Renal cortex interstitium (tissue), 11 donors: ENCODE data around the gene SETD3. TPM values are rescaled to one million over a fixed set of nuclear protein-coding genes. Genes with fewer than 3 reads are reported as not detected.

Experiments used
- DNase-seq, 11 donors: peaks; one replicate each; pipeline ENCODE4 v3.0.0-alpha.2; 2013; ENCODE audit warnings: low read depth in 9 of 11, low spot score in 4 of 11; ENCODE audit errors: extremely low read depth in 1 of 11
- polyA plus RNA-seq, 3 donors: library from polyadenylated mRNA; unstranded; fragments of 120-200 nt; gene quantifications; one replicate each; pipeline ENCODE4 v1.2.1, GENCODE V29; 2013; ENCODE audit not compliant: insufficient read length in 3 of 3

The SETD3 gene
- polyA plus RNA-seq, 3 donors = 58.9 to 70.5 (median 65.5) TPM

DNA sequence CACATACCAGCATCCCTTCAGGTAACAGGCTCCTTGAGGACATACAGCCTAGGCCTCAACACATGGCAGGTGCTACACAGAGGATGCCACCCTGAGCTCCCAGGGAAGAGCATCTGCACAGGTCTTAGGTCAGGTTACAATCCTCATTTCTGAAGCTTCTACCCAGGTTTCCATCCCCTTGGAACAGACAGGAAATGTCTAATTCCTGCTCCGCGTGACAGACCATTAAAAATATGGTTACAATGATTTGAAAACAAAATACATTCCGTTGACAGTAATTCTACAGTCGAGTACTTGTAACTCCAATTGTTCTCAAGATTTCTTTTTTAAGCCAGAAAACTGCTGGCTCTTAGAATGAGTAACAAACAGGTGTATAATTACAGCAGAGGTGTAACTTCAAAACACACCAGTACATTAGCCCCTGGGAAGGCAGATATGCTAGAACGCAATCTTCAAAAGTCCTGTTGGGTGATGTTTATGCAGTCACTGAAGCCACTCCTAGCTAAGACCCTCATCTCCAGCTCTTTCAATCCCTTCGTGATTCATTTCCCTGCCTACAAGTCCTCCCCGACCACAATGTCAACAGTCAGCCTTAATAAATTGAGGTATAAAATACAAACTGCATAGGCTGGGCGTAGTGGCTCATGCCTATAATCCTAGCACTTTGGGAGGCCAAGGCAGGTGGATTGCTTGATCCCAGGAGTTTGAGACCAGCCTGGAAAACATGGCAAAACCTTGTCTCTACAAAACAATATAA, 11.6 kb downstream of the SETD3 start:
- no peak for DNase-seq

DNA sequence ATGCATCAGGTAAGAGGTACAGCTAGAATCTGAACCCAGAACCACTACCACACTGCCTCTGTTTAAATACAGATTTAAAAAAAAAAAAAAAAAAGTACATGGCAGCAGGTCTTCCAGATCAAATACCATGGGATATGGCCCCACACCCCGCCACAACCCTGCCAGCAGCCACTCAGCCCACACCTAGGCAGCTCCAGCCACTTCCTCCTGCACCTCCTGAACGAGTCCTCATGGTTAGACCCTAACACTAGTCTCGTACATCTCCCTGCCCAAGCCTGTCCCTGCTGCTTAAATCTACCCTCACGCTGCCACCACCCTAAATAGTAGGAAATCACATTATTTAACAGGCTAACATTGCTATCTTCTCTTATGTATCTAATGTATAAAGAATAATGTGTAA, 12.6 kb downstream of the SETD3 start:
- DNase-seq = no peak

DNA sequence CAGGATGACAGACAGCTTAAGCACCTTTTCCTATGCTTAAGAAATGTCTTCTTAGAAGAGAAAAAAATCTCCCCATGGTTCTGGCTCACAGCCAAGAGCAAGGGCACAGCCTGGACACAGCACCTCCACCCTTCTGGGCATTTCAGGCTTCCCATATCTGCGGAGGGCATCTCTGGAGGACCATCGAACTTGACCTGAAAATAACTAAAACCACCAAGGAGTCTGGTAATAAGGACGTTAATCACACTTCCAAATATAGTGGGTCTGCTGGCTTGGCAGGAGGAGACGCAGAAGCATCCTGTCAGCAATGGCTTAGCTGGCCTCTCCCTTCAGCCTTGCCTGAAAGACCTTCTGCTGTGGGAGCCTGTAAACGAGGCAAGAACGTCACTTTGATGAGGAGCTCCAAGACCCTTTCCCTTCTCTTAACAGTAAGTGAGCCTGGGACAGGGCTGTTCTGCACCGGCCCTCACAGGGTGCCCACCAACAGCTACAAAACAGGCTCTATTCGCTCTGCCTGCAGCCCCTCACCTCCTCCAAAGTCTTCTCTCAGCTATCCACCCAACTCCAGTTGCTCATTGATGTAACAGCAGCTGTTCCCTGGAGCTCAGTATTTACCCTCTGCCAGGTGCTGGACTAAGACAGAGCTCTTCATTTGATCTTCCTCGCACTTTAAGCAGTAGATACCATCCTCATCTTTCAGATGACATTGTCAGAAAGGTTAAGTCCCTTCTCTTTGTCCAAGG, 13.2 kb downstream of the SETD3 start:
- no peak for DNase-seq

DNA sequence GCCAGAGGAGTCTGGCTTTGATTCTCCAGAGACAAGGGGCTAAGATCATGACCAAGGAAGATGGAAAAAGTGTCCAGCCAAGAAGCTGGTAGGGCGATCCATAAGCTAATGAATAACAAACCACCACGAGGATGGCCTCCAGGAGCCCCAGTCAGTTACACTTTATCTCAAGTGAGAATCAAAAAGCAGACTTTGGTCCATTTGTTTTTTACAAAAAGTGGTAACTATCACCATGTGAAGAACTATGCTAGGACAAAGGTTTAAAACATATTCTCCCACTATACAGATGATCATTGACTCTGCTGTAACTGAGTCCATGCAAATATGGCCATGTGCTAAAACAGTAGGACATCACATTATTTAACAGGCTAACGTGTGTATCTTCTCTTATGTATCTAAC, 13.9 kb downstream of the SETD3 start:
- no peak for DNase-seq

DNA sequence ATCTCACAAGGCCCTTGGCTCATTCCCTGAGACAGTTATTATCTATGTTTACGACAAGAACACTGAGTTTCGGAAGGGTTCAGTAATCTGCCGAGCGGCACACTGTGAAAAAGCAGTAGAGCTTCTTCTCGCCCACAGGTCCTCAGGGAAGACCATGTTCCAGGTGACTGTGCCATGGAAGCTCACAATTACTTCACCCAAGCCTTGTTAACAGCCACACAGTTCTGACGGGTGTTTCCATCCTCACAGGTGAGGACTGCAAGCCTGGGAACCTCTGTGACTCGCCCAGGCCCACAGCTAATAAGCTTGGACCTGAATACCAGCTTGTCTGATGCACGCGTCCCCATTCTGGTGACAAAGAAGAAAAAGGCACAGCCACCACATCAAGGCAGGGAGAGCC, 15.4 kb downstream of the SETD3 start:
- DNase-seq = no peak

DNA sequence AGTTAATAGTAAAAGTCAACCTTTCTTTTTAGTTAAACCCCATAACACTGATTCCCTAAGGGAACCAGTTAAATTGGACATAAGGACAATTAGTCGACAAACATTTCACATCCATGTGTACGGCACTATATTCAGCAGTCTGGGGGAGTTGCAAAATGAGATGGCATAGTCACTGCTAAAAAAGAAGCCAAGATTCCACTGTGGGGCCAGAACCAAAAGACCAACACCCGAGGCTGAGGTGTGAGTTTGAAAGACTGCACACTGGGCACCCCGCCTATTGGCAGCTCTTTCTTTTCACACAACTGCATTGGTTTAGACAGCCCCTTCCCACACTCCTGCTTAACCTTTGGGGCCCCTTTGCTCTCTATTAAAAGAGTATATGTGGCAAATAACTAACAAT, 16.7 kb downstream of the SETD3 start:
- DNase-seq = no peak

DNA sequence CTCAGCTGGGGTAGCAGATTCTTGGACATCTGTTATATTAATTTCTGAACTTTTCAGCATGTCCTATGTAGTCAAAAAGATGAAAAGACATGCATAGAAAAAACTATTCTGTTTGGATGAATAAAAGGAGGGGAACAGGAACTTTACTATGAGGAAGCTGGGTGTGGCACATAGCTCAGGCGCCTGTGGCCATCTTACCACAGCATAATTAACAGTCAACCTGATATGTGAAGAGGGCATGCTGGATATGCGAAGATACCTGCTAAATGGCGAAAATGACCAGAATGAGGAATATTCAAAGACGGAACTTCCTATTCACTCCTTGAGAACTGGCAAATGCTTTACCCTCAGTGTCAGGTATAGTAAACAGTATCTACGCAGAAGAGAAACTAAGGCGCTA, 18.4 kb downstream of the SETD3 start:
- DNase-seq = no peak

DNA sequence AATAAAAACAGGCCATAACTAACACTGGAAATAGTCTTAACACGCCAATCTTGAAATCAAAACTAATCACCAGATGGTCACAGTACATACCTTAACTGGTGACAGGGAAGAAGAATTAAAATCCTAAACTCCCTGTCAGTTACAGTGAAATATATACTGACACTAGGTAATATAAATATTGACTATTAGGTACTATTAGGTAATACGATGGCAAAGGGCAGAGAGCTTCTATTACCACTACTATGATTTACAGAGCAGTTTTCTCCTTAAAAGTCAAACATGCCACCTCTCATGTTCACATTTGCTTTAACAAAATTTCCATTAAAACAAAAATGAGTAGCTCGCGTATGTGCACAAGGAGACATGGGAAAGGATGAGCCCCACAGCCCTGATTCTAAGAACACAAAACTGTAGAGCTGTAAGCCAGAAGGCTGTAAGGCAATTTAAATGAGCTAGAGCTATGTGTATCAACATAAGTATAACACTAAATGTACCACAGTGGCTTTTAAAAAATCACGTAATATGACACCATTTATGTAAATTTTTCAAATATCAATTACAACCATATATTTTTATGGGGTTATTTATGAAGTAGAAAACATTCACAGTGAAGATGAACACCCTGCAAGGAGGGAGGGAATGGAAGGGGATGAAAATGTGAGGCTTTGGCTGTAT, 19.1 kb downstream of the SETD3 start:
- DNase-seq = no peak

DNA sequence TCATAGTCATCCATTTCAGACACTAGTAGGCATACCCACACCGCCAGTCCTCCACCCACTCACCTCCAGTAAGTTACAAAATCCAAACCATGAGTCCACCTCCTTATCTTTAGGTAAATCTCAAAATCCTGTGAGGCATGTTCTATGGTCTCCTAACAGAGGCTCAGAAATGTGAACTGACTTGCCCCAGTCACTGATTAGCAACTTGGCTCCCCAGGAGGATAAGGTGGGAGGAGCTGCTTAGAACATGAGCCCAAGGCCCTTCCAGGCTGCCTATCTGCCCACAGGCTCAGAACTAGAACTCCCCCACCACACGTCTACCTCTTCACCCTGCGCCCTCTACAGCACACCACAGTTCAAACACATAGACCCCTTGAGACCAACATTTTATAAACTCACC, 19.9 kb downstream of the SETD3 start:
- no peak for DNase-seq

DNA sequence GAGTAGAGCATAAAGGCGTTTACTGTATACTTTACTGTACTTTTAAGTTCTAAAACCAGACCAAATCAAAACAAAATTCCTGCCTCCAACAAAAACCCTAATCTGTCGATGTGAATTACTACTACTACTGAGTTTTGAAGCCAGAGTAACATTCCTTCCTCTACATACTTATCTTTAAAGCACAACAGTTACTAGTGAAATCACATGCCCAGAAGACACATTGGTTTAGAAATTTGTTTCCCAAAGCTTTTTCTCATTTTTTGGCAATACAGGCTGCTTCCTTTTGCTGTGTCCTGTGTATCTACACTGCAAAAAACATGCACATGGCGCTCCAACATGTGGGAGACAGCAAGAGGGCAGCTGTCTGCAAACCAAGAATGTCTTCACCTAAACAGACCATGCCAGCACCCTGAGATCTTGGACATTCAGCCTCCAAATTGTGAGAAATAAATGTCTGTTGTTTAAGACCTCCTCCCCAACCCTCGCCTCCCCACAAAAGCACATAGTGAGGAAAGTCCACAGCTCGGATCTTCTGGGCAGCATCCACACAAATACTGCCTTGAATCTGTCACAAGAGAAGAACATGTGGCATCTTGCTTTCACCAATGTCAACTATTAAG, 21.1 kb downstream of the SETD3 start:
- DNase-seq = no peak

DNA sequence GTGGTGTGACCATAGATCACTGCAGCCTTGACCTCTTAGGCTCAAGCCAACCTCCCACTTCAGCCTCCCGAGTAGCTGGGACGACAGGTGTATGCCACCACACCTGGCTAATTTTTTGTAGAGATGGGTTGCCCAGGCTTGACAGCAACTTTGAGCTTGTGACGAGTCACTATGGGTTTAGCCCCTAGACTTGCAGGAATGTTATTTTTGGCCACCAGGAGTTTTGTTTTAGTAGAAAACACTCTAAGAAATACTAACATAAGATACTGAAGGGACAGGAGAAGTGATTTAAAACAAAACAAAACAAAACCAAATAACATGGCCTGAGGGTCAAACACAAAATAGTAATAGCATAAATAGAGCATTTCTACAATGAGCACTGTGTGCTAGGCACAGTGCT, 26.4 kb downstream of the SETD3 start:
- DNase-seq = no peak

DNA sequence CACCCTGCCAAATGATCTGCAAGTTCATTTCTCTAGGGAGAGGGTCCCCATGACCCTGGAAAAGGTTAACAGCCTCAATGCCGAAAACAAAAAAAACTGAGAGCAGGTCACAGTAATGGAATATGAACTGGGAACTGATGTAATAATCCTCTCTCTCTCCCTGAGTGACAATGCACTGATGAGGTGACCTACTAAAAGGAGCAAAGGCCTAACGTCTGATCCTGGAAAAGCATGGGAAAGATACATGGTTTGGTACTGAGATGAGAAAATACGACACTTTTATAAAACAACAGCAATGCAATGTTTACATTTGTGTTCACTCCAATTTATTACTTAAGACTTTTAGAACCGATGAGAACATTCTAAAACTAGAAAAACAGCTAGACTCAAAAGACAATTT, 27.7 kb downstream of the SETD3 start:
- DNase-seq = no peak

DNA sequence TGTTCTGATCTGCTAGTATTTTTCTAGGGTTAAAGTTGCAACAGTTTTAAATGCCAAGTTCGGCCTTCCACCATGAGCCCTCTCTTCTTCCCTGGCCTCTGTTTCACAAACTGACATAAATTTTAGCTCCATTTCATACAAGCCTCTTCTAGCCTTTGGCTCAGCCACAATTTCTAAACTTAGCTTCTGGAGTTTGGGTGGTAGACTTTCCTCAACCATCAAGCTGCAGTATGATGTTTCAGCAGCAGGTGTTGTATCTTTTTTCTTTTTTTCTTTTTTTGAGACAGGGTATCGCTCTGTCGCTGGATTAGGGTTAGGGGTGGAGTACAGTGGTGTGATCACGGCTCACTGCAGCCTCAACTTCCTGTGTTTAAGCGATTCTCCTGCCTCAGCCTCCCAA, 29.4 kb downstream of the SETD3 start:
- DNase-seq = no peak

DNA sequence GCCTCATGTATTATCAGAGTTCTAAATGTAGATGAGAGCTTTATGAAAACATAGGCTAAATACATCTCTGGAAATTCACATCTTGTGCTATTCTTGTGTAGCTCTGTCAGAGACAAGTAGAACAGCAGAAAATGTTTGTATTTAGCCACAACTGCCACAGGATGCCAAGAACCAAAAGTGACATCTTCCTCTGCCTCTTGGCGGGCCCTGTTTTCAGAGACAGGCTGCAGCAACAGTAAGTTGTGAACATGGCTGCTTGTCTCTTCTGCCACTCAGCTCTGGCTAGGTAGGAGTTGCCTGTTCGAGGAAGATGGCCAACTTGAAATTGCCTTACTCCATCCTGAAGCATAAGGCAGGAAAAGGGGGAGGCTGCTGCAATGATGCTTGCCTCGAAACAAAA, 30.4 kb downstream of the SETD3 start:
- DNase-seq = no peak

DNA sequence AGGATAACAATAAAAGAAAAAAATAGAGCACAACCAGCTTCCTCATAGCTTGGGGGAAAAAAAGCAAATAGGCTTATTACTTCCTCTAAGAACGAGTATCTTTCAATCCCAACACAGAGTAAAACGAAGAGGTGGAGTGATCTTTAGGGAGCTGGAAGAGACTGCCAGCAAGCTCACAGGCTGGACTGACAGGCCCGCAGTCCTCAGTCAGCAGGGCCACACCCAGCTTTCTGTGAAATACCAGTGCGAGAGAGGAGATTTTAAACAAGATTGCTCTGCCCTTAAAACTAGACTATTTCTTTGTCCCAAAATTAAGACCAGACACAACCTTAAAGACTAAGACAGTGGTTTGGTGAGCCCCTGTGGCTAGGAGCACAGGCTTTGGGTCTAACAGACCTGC, 32.9 kb downstream of the SETD3 start:
- DNase-seq = no peak

DNA sequence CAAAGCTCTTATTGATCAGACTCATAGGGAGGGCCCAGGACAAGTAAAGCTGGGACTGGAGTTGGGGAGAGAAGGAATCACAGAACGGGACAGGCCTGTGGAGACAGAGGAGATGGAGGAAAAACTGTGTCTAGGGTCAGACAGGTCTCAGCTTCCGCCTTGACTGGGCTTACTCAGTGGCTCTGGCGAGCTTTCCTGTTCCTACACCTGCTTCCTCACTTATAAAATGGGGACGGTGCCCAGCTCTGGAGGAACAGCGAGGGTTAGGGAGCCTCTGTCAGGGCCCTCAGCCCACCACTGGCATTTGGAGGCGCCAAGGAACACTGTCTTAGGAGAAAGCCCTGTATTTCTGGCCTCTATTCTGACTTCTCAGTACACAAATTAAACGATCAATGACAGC, 34.7 kb downstream of the SETD3 start:
- no peak for DNase-seq

DNA sequence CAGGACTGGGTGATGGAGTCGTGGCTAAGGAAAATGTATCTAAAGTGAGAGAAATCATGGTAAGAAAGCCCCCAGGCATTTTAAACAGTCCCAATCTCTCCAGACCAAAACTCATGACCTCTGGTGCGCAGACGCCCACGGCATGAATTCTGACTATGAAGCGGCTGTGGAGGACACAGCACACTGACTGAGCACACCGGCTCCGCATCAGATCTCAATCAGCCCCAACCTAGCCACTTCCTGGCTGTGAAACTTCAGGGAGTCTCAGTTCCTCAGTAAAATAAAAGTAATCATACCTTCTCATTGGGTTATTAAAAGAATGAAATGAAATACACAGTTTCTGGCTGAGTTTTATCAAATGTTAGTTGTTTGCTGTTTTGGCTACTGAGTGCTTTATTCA, 38.7 kb downstream of the SETD3 start:
- no peak for DNase-seq

DNA sequence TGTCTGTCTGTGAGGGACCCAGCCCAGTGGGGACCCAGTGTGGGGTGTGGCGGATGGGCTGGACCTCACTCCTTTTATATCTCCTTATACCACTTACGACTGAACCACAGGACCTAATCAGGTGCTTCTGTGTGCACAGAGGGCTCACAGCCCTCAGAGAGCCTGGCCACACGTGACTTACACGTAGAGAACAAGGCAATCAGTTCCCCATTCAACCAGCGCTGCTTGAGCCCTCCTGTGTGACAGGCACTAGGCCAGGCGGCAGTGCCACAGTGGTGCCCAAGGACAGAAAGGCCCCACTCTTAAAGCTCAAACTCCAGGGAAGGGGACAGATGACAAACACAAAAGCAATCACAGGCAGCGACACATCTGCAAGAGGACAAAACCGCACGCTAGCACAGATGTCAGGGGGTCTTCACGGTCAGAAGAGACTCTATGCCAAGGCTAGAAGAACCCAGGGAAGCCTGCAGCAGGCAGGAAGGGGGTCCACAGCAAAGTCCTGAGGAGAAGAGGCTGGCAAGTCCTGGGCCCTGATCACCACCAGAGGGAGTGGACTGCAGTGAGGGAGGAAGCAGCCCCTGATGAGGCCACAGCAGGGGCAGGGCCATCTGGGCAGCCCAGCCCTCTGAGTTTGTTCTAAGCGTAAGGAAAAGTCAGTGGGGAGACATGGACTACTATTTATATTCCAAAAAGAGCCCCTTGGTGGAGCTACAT, 39.3 kb downstream of the SETD3 start:
- no peak for DNase-seq

DNA sequence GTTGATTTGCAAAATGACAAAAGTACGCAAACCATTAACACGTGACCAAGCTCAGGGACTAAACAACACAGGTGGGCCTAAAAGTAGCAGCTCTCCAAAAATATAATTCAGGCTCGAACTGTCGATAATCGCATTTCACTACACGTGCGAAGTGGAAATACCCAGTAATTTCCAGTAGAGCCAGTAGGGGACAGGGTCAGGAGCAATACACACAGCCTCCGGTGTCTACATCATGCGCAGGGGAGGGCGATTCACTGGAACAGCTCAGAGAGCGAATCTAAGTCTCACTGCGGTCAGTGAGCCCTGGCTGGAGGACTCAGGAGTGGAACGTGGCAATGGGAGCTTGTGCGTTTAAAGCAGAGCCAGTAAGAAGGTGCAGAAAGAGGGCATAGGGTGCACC, 40.4 kb downstream of the SETD3 start:
- DNase-seq = no peak
